Medulla oblongata (tissue), 1 donor: Measurements from ENCODE around the gene CDKN2B.

Experiments
- DNase-seq: peaks from one replicate; pipeline ENCODE4 v3.0.0-alpha.2; 2015; ENCODE audit errors: extremely low spot score

Gene CDKN2B

DNA sequence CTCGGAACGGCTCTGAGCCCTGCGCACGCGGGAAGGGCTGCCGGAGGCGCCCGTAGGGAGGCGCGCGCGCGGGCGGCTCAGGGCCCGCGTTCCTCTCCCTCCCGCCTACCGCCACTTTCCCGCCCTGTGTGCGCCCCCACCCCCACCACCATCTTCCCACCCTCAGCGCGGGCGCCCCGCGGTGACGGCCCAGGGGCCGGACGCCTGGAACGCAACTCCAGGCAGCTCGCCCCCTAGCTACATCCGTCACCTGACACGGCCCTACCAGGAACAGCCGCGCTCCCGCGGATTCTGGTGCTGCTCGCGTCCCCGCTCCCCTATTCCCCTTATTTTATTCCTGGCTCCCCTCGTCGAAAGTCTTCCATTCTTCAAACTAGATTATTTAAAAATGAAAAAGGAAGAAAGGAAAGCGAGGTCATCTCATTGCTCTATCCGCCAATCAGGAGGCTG is 14.5 kb downstream of the CDKN2B start, which contains the start of gene CDKN2B-AS1:
Gene CDKN2B-AS1 (plus strand): TSS at position 236 of the 450 bp plus-strand sequence.
- peak; percentile 72 for DNase-seq

DNA sequence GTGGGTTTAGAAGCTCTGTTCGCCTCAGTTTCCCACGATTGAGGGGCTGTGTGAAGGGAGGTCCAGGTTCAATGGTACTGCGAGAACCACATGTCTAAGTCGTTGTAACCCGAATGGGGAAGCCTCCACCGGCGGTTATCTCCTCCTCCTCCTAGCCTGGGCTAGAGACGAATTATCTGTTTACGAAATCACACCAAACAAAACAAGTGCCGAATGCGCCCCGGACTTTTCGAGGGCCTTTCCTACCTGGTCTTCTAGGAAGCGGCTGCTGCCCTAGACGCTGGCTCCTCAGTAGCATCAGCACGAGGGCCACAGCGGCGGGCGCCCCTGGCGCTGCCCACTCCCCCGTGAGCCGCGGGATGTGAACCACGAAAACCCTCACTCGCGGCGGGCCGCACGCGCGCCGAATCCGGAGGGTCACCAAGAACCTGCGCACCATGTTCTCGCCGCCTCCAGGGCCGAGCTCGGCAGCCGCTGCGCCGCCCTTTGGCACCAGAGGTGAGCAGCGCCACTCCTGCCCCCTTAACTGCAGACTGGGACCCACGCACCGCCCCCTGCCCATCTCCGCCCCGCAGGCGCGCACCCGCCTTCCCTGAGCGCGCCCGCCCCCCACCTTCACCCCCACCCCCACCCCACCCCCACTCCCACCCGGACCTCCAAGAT is 15.1 kb downstream of the CDKN2B start, which contains the start of gene CDKN2A:
Gene CDKN2A (minus strand): TSS at position 500 of the 663 bp plus-strand sequence.
- peak; percentile 26 for DNase-seq

DNA sequence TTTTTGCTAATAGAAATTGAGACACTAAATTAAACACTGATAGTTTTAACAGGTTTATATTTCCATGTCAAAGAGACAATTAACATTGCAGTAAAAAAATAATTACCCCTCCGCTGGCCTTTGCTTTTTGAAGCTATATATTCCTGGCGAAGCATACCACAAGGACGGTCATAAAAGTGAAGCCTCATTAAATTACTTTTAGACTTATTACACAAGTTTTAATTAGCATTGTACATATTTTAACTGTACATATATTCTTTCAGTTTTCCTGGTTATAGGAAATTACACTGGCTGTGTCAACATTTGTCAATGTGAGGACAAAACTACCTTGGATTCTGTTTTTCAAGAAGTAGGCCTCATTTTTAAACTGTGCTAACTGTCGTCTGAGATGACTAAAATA is 16.1 kb downstream of the CDKN2B start:
- DNase-seq, result no peak

DNA sequence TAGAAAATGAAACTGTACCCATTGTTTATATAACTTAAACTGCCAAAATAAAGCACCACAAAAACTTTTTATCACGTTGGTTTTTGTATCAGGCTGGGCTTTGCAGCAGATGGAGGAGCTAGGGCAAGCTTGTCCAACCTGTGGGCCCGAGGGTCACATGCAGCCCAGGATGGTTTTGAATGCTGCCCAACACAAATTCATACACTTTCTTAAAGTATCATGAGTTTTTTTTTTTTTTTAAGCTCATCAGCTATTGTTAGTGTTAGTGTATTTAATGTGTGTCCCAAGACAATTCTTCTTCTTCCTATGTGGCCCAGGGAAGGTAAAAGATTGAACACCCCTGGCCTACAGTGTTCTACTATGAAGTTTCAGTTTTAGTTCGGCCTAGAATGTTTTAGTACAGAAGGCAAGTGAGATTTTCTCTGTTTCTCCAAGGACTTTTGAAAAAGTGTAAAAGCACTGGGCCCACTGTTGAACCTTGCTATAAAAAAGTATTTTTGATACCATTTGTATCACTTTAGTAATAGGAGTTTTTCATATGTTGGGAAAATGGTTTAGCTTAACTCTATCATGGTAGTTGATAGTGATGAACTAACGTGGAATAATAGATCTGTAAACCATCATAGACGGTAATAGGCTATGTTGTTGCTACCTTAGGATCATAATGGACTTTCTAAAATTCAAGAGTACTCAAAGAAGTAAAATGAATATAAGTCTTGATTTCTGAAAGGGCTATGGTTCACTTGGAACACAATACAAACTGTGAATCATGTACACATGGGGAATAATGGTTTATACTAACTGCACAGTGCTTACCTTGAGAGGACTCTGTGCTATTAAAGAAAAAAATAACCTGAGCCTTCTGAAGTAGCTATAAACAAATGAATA is 17.8 kb downstream of the CDKN2B start:
- DNase-seq, result no peak

DNA sequence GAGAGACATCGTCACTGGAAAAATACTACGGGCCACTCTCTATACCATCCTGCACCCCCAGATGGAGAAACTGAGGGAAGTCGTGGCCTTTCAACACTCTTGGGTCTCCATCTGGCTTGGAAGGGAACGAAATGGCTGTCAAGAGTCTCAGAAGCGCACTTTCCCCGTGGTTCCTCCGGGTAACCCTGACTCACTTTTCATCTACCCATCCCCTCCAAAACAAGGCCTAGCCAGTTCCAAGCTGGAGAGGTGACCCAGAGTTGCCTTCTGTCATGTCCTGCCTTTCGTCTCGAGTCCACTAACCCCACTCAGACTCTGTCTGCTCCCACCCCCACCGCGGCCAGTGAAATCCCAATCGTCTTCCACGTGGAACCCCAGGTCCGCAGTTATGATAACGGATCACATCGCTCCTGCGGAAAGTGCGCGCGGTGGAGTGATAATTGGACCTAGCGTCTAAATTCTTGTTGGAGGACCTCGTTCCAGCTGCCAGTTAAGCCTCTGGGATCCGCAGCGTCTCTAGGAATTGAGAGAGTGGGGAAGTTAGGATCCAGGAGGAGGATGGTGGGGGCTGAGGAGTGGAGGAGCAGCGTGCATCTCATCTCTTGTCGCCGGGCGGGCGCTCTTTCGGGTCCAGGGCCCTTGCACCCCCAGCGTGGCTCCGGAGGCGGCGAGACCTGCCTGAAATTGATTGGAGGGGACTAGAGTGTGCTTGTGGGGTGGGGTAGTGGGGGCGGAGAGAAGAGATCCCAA is 19.5 kb downstream of the CDKN2B start:
- DNase-seq, result no peak

DNA sequence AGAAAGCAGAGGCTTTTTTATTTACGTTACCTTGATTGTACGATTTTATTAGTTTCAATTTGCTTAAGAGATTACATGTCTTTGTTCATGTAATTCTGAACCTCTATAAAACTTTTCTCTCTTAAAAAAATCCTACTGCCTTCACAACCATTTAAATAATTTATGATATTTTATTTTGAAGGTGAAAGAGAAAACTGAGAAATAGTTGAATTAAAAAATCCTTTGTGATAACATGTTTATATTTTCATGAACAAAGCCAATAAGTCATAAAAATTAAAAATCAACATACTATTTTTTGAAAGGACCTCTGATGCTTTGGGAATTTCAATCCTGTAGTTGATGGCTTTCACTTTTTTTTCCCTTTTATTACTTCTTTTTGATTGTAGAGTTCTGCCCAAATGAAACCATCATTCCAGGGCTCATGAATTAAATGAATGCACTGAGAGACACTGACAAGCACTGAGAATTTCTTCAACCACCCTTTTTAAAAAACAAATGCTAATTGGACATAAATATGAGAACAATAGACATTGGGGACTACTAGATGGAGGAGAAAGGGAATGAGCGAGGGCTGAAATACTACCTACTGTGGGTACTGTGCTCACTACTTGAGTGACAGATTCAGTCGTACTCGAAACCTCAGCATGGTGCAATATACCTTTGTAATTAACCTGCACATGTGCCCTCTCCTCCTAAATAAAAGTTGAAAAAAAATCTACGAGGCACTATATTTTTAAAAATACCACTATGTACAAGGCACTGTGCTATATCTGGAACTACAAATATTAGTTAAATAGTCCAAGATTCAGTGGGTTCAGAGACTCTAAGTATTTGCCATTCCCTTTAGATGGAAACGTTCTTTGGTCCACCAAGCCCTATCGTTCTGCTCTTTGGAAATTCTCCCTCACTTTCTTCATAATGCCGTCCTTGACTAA is 20.8 kb downstream of the CDKN2B start:
- DNase-seq, result no peak

DNA sequence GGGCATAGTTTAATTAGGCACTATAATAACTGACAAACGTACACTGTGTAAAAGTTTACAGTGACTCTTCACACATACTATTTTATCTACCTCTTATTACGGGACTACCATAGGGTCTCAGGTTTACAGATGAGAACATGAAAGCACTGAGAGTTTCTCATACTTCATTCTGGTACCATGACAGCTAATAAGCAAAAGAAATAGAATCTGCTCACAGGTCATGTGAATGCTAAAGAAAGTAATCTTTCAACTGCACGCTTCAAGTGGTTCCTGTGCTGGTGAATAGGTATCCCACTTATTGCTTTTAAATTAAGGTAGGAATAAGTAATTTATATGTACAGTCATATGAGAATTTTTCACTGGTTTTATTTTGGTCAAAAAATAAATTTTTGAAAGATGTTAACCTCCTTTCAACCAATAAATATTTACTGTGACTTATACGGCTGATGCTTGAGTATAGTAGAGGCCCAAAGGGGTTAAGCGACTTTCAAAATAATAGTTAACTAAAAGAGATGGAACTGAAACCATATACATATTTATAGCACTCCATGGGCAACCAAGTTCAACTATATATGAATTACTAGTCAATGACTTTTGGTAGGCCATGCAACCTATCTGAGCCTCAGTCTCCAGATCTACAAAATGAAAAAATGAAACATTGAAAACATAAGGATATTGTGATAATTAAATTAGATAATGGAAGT is 23.0 kb downstream of the CDKN2B start:
- DNase-seq, result no peak

DNA sequence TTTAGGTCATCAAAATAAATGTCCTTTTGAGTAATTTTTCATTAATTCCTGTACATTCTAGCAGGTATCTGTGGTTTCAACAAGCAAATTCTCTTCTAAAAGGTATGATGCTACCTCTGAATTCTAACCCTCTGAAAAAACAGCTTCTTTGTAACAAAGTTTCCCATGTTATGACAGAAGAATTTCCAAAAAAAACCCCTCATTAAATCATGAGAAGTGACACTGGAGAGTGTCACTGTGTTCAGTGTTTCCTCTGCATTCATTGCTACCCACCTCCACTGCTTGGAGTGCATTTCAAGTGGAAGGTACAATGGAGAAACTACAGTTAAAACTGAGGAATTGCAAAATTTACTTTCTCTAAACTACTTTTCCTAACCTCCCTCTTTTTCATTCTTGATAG is 25.0 kb downstream of the CDKN2B start:
- no peak for DNase-seq

DNA sequence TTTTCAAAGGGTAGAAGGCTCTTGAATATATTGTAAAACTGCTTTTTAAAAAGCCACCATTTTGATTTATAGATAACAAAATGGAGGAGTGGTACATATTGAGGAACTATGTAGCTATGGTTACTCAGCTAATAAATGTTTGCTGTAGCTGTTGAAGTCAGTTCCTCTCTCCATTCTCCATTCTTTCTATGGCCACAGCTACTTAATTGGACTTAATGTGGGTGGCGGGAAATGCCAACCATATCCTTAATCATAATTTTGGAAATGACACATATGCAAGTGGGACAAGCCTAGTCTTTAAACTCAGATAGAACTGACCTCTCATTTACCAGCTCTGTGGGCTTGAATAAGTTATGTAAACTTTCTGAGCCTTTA is 25.6 kb downstream of the CDKN2B start:
- no peak for DNase-seq

DNA sequence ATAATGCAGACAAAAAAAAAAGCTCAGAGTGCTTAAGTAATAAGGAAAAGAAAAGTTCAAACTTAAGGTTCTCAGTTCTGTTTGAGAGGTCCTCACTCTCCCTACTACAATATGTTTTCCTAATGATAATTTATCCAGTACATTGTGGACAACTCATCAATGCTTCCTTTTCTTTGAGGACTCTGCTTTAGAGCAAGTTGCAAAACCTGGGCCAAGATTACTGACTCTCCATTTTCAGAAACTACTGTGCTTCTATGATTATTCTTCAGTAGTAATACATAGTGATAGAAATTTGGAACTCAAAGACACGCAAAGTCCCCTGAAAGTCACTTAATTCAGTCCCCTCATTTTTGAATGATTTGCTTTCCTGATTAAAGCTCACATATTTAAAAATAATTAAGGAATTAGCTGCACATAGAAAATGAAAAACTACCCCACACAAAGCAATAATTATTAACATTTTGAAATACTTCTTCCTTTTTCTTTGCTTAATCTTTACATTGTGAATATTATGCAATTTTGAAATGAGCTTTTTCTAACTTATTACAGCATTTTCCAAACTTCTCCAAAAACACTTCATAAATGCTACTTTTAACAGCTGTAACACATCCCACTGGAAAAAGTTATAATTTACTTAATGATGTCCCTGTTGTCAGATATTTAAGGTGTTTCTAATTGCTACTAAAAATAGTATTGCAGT is 26.1 kb downstream of the CDKN2B start:
- DNase-seq, result no peak

DNA sequence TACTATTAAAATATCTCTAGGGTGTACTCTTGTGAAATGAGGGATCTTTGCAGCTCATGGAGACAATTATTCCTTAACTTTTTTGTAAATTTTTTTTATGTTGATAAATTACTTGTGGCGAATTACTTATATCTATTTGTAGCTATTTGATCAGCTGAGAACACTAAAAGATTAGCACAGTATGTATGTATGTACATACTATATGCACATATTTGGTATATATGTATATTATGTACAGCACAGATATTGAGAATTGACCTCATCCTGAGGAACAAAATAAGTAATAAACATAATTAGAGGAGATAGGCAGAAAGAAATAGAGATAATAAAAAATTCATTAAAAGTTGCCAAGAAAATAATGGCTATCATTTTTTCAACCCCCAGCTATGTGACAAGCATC is 26.7 kb downstream of the CDKN2B start:
- DNase-seq, result no peak

DNA sequence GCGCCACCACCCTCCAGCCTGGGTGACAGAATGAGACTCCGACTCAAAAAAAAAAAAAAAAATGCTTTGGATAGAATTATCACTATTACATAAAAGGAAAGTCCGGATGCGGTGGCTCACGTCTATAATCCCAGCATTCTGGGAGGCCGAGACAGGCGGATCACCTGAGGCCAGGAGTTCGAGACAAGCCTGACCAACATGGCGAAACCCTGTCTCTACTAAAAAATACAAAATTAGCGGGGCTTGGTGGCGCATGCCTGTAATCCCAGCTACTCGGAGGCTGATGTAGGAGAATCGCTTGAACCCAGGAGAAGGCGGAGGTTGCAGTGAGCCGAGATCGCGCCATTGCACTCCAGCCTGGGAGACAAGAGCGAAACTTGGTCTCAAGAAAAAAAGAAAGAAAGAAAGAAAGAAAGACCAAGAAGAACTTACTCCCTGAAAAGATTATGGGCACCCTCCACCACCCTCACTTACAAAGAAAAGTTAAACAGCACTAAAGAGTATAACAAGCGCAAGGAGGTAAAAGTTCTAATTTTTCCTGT is 32.7 kb downstream of the CDKN2B start:
- no peak for DNase-seq

DNA sequence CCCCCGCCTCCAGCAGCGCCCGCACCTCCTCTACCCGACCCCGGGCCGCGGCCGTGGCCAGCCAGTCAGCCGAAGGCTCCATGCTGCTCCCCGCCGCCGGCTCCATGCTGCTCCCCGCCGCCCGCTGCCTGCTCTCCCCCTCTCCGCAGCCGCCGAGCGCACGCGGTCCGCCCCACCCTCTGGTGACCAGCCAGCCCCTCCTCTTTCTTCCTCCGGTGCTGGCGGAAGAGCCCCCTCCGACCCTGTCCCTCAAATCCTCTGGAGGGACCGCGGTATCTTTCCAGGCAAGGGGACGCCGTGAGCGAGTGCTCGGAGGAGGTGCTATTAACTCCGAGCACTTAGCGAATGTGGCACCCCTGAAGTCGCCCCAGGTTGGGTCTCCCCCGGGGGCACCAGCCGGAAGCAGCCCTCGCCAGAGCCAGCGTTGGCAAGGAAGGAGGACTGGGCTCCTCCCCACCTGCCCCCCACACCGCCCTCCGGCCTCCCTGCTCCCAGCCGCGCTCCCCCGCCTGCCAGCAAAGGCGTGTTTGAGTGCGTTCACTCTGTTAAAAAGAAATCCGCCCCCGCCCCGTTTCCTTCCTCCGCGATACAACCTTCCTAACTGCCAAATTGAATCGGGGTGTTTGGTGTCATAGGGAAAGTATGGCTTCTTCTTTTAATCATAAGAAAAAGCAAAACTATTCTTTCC is 34.2 kb downstream of the CDKN2B start:
- DNase-seq, result no peak

DNA sequence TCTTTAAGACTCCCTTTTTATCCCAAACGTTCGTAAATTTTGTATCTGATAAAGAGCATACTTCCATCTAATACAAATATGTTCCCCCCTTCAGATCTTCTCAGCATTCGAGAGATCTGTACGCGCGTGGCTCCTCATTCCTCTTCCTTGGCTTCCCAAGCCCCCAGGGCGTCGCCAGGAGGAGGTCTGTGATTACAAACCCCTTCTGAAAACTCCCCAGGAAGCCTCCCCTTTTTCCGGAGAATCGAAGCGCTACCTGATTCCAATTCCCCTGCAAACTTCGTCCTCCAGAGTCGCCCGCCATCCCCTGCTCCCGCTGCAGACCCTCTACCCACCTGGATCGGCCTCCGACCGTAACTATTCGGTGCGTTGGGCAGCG is 34.8 kb downstream of the CDKN2B start:
- DNase-seq, result no peak

DNA sequence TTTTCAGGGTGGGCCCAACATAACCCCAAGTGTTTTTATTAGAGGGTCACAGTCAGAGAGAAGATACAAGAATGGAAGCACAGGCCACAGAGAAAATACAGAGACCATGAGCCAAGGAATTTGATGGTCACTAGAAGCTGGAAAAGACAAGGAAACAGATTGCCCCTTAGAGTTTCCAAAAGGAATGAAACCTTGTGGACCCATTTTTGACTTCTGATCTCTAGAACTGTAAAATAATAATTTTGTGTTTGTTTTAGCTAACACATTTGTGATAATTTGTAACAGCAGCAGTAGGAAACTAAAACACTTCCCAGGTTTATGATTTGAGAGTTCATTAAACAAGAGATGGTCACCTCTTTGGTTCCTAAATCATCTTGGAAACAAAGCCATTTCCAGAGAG is 36.7 kb downstream of the CDKN2B start:
- DNase-seq, result no peak

DNA sequence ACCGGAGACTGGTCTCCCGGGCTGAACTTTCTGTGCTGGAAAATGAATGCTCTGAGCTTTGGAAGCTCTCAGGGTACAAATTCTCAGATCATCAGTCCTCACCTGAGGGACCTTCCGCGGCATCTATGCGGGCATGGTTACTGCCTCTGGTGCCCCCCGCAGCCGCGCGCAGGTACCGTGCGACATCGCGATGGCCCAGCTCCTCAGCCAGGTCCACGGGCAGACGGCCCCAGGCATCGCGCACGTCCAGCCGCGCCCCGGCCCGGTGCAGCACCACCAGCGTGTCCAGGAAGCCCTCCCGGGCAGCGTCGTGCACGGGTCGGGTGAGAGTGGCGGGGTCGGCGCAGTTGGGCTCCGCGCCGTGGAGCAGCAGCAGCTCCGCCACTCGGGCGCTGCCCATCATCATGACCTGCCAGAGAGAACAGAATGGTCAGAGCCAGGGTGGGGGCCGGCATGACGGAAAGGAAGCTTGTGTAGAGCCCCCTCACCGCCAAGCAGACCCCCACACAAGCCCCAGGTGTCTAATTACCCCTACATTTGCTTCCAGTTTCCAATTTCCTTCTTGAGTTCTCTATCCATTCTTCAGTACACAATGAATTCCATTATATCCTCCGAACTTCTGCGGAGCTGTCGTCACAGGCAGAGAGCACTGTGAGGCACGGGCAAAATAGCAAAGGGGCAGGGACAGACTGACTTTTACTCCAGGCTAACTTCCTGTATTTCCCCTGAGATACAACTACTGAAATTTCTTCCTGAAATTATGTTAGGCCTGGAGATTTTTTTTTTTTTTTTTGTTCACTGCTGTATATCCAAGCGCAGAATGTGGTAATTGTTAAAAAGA is 38.1 kb downstream of the CDKN2B start:
- DNase-seq, result no peak

DNA sequence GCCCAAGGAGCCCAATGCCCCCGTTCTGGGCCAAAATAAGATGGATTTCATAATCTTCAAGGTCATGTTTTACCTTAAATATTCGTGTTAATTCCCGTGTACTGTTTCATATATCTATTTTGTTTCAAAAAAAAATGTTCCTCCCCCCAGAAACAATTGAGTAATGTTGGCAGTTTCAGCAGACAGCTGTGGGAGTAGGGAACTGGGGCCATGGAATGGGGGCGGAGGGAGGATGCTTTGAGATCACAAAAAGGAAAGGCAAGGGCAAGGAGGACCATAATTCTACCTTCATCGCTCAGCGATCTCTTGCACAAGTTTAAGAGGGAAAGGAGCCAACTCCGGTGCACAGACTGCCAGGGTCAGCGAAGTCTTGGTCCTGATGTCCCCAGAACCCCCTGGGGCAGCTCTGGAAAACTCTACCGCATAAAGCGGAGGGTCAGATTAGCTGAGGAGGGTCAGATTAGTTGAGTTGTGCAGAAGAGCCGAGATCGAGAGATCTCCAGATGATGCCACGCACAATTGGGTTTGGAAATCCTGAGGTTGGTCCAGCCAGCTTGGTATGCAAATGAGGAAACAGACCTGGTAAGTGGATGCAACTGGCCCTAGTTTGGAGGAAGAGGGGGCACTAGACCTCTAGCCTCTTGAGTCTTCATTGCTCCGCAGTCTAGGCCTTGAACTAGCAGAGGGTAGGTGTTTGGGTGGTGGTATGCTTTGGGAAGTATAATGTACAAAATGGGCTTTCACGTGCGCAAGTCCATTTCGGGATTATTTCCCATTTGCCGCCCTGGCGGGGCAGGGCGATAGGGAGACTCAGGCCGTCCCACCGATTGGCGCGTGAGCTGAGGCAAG is 38.9 kb downstream of the CDKN2B start:
- no peak for DNase-seq
